ENCODE data around the gene MSI2. TPM values are rescaled to one million over a fixed set of nuclear protein-coding genes. Genes with fewer than 3 reads are reported as not detected.

The MSI2 gene
- total and polyA plus RNA-seq, 9 of the 15 experiments (the other 6 are each of a cell fraction or from before 2014, with no cell fraction given), result 4.6 to 61.8 (median 42.4) TPM

- TF ChIP-seq EP300 (IDR thresholded peaks at IDR 0.05; ENCODE audit: low read length), result peak; percentile 41; the same call in 1 of the 2 replicates
- TF ChIP-seq ZBTB33 (CRISPR knock-in tag; IDR thresholded peaks at IDR 0.05), result no peak
- peak; percentile 32; the same call in 1 of the 2 replicates for TF ChIP-seq C11orf30 (IDR thresholded peaks at IDR 0.05; ENCODE audit: low read depth)
- TF ChIP-seq FOXA3 (CRISPR knock-in tag; conservative IDR thresholded peaks at IDR 0.05 in 1 of 2, IDR thresholded peaks at IDR 0.05 in 1 of 2), result peak in 1 of 2 experiments; percentile 68; a peak in 2 of 4 replicates
- peak; percentile 80 for TF ChIP-seq TCF3 (CRISPR knock-in tag; IDR thresholded peaks at IDR 0.05)
- TF ChIP-seq ESRRA (IDR thresholded peaks at IDR 0.05; ENCODE audit: borderline replicate concordance, low read depth), result peak; percentile 85
- TF ChIP-seq HOMEZ (CRISPR knock-in tag; IDR thresholded peaks at IDR 0.05), result no peak
- peak in 1 of 2 experiments; percentile 45; a peak in 1 of 4 replicates for TF ChIP-seq CSDE1 (IDR thresholded peaks at IDR 0.05)
- TF ChIP-seq ZNF384 (IDR thresholded peaks at IDR 0.05; ENCODE audit: low read depth, low read length), result no peak
- no peak for TF ChIP-seq GTF2F1 (IDR thresholded peaks at IDR 0.05; ENCODE audit: low read depth, low read length)
- peak; percentile 79 for TF ChIP-seq CBFA2T2 (conservative IDR thresholded peaks at IDR 0.05)
- peak; percentile 92 for TF ChIP-seq RFX1 (IDR thresholded peaks at IDR 0.05)
- peak in 1 of 2 experiments; percentile 45; a peak in 1 of 4 replicates for TF ChIP-seq ZNF639 (CRISPR knock-in tag; conservative IDR thresholded peaks at IDR 0.05 in 1 of 2, IDR thresholded peaks at IDR 0.05 in 1 of 2)
- TF ChIP-seq ID3 (CRISPR knock-in tag; IDR thresholded peaks at IDR 0.05), result no peak
- 0 out of 2 replicates have a peak, but pooled peaks have one; percentile 18 for TF ChIP-seq ID3 (tag; IDR thresholded peaks at IDR 0.05)
- no peak for TF ChIP-seq MEF2A (IDR thresholded peaks at IDR 0.05; ENCODE audit: control insufficient read depth, low read depth, low read length)
- peak; percentile 64 for TF ChIP-seq CTBP1 (IDR thresholded peaks at IDR 0.05; ENCODE audit: borderline replicate concordance)
- no peak for TF ChIP-seq SP1 (CRISPR knock-in tag; IDR thresholded peaks at IDR 0.05)
- TF ChIP-seq ZNF212 (CRISPR knock-in tag; IDR thresholded peaks at IDR 0.05), result no peak
- TF ChIP-seq MXI1 (IDR thresholded peaks at IDR 0.05; ENCODE audit: low read depth, low read length), result 0 out of 2 replicates have a peak, but pooled peaks have one; percentile 48
- no peak for TF ChIP-seq HBP1 (CRISPR knock-in tag; IDR thresholded peaks at IDR 0.05)
Observed at GRCh38 chr17:57553991-57554825, 297.9 kb downstream of the MSI2 start (continued).

All from K562 (cell line).